HPDE6-E6E7 (cell line): ENCODE measurements around the gene PRPSAP2.
A peak's percentile ranks its signal among the peaks of the same experiment; 100 is the strongest.
"Not testable (repeated sequence)": the region's sequence is repeated elsewhere in the genome, so short reads cannot be mapped to it uniquely, and the experiment has no call there.

ENCODE experiments used
- DNase-seq: peaks from one replicate; pipeline ENCODE4 v3.0.0; 2011; ENCODE audit warnings: missing footprints; ENCODE audit errors: extremely low spot score

Gene PRPSAP2

GRCh38 chr17:18888766-18889290 lies 30.9 kb downstream of the PRPSAP2 start:
- DNase-seq = no peak

- DNase-seq = no peak
Measured at GRCh38 chr17:18889658-18890057, 31.7 kb downstream of the PRPSAP2 start.

- DNase-seq = no peak
Measured at GRCh38 chr17:18891541-18891940, 33.6 kb downstream of the PRPSAP2 start.

- no peak for DNase-seq
Measured at GRCh38 chr17:18896146-18896545, 38.2 kb downstream of the PRPSAP2 start.

GRCh38 chr17:18896947-18897346 lies 39.0 kb downstream of the PRPSAP2 start:
- DNase-seq = no peak

GRCh38 chr17:18904482-18904881 lies 46.6 kb downstream of the PRPSAP2 start:
- no peak for DNase-seq

GRCh38 chr17:18905226-18905625 lies 47.3 kb downstream of the PRPSAP2 start:
- DNase-seq = no peak

GRCh38 chr17:18910326-18910725 lies 52.4 kb downstream of the PRPSAP2 start:
- DNase-seq = no peak

GRCh38 chr17:18910881-18911280 lies 53.0 kb downstream of the PRPSAP2 start:
- no peak for DNase-seq

GRCh38 chr17:18916816-18917500 lies 59.0 kb downstream of the PRPSAP2 start:
- DNase-seq = no peak

GRCh38 chr17:18917506-18918032 lies 59.6 kb downstream of the PRPSAP2 start:
- DNase-seq = no peak

GRCh38 chr17:18919963-18920362 lies 62.0 kb downstream of the PRPSAP2 start:
- no peak for DNase-seq

GRCh38 chr17:18920911-18921441 lies 63.0 kb downstream of the PRPSAP2 start:
- peak; percentile 49 for DNase-seq

- no peak for DNase-seq
Measured at GRCh38 chr17:18921485-18921884, 63.6 kb downstream of the PRPSAP2 start.

- DNase-seq = peak; percentile 60
Measured at GRCh38 chr17:18921912-18922451, 64.1 kb downstream of the PRPSAP2 start.

- DNase-seq = not testable (repeated sequence)
Measured at GRCh38 chr17:18922596-18922995, 64.7 kb downstream of the PRPSAP2 start.

- DNase-seq = no peak
Measured at GRCh38 chr17:18925187-18925586, 67.3 kb downstream of the PRPSAP2 start.

- DNase-seq = no peak
Measured at GRCh38 chr17:18928628-18929125, 70.7 kb downstream of the PRPSAP2 start.

GRCh38 chr17:18932360-18933055 lies 74.6 kb downstream of the PRPSAP2 start:
- no peak for DNase-seq

- DNase-seq = no peak
Measured at GRCh38 chr17:18933102-18934058, 75.4 kb downstream of the PRPSAP2 start.
